Stromal cell of bone marrow (primary cell): ENCODE data around the gene SERPINE1.
"Not testable (repeated sequence)": the region's sequence is repeated elsewhere in the genome, so short reads cannot be mapped to it uniquely, and the experiment has no call there.

Experiments
- DNase-seq: peaks from one replicate; pipeline ENCODE4 v3.0.0-alpha.2; 2012; ENCODE audit warnings: low read depth

The SERPINE1 gene

GRCh38 chr7:101102026-101102425, 24.9 kb upstream of the SERPINE1 start:
- no peak for DNase-seq

GRCh38 chr7:101103701-101104100, 23.2 kb upstream of the SERPINE1 start:
- DNase-seq = not testable (repeated sequence)

GRCh38 chr7:101104193-101104713, 22.7 kb upstream of the SERPINE1 start:
- DNase-seq = no peak

GRCh38 chr7:101104799-101105198, 22.1 kb upstream of the SERPINE1 start:
- DNase-seq = no peak

- DNase-seq = not testable (repeated sequence)
Measured at GRCh38 chr7:101105248-101105647, 21.7 kb upstream of the SERPINE1 start.

DNA sequence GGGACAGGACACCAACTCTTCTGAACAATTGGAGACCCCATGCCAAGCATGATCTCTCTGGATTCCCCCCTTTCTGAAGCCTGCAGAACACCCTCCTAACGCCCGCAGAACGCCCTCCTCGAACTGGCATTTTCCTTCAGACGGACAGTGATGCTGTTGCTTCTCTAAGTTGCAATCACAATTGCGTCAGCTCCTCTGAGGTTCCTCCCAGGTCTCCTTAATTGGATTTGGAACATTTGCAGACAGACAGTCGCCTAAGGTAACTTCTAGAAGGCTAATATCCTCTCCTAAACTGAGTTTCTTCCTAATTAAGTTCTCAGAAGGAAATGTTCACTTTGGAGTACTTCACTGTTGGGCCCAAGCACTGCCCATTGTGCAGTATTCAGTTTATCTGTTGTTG, 20.5 kb upstream of the SERPINE1 start:
- DNase-seq = no peak

- no peak for DNase-seq
Measured at GRCh38 chr7:101108330-101108857, 18.5 kb upstream of the SERPINE1 start.

DNA sequence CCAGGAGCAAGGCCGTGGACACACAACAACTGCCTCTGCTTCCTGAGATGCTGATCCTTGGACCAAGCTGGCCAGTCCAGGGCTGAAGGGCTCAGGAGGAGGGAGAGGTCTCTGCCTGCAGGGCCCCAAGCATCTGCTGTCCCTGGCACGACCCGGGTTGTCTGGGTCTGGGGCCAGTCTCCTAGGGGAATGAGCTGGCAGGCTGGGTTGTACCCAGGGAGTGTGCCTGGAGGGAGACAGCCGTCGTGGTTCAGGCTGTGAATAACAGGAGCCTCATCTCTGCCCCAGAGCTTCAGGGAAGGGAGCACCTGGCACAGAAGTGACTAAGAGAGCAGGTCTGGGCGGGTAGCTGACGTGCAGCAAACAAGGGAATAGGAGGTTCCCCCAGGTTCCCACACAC, 17.9 kb upstream of the SERPINE1 start:
- no peak for DNase-seq

DNA sequence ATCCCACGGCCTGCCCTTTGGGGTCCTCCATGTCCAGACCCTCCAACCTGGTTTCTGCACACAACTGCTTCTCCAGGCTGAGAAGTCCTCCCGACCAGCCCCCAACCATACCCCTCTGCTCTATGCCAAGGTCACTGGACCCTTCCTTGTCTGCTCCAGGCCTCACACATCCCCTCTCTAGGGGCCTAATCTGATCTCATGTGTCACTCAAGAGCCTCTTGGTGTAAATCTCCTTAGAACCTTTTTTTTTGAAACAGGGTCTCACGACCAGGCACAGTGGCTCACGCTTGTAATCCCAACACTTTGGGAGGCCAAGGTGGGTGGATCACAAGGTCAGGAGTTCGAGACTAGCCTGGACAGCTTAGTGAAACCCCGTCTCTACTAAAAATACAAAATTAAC, 17.5 kb upstream of the SERPINE1 start:
- DNase-seq = no peak

- no peak for DNase-seq
Measured at GRCh38 chr7:101111261-101111660, 15.6 kb upstream of the SERPINE1 start.

DNA sequence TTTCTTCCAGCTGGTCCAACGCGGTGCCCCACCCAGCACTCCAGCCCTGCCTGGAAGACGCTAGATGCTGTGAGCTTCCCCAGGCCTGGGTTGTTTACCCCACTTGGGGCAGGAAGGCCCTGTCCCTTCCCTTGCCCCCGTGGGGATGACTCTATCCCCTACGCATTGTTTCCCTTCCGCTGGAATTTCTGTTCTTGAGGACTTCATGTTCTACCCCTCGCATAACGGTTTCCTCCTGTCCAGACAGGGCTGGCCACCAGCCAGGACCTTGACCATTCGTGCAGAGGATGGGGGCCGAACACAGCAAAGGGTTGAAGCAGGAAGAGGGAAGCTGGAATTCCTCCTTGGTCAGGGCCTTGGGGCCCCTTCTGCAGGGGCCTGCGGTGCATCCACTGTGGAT, 14.7 kb upstream of the SERPINE1 start:
- no peak for DNase-seq

GRCh38 chr7:101113140-101113539, 13.8 kb upstream of the SERPINE1 start:
- not testable (repeated sequence) for DNase-seq

- no peak for DNase-seq
Measured at GRCh38 chr7:101113836-101114235, 13.1 kb upstream of the SERPINE1 start.

- no peak for DNase-seq
Measured at GRCh38 chr7:101114492-101114891, 12.4 kb upstream of the SERPINE1 start.

DNA sequence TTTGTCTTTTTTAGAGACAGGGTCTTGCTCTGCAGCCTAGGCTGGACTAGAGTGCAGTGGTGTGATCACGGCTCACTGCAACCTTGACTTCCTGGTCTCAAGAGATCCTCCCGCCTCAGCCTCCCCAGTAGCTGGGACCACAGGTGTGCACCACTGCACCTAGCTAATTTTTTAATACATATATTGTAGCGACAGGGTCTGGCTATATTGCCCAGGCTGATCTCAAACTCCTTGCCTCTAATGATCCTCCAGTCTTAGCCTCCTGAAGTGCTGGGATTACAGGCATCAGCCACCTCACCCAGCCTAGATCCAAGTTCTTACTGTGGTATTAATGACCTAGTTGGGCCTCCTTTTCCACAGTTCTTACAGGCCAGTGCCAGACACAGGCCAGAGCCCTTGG, 11.7 kb upstream of the SERPINE1 start:
- DNase-seq = no peak

DNA sequence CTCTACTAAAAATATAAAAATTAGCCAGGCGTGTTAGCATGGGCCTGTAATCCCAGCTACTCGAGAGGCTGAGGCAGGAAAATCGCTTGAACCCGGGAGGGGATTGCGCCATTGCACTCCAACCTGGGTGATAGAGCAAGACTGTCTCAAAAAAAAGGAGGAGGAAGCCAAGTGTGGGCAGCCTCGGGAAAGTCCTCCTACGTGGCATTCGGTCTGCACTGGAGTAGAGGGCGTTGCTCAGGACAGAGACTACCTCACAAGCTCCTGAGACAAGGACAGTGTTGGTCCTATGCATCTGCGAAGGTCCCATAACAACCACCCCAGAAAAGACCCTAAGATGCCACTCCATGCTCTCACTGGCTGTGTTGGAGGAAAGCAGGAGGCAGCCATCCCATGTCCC, 10.0 kb upstream of the SERPINE1 start:
- no peak for DNase-seq

GRCh38 chr7:101118856-101119255, 8.0 kb upstream of the SERPINE1 start:
- no peak for DNase-seq

GRCh38 chr7:101119876-101120275, 7.0 kb upstream of the SERPINE1 start:
- no peak for DNase-seq

DNA sequence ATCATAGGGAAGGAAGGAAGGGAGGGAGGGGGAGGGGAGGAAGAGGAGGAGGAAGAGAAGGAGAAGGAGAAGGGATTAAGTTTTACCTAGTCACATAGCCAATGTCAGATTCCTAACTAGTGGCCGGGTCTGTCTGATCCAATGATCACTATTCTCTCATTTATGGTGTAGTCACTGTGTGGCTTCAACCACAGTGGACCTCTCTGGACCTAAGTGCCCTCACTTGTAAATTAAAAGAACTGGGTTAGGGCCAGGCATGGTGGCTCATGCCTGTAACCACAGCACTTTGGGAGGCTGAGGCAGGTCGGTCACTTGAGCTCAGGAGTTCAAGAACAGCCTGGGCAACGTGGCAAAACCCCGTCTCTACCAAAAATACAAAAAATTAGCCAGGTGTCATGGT, 6.6 kb upstream of the SERPINE1 start:
- no peak for DNase-seq

DNA sequence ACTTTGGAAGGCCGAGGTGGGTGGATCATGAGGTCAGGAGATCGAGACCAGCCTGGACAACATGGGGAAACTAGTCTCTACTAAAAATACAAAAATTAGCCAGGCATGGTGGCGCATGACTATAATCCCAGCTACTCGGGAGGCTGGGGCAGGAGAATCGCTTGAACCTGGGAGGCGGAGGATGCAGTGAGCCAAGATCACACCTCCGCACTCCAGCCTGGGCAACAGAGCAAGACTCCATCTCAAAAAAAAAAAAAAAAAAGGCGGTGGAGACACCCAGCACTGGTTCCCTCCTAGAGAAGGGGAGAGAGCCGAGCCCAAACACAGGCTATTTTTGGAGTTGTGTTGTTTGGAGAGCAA, 5.3 kb upstream of the SERPINE1 start:
- not testable (repeated sequence) for DNase-seq

- DNase-seq = peak; percentile 100
Measured at GRCh38 chr7:101121991-101122932, 4.6 kb upstream of the SERPINE1 start.

GRCh38 chr7:101122933-101123702, 3.8 kb upstream of the SERPINE1 start:
- no peak for DNase-seq

DNA sequence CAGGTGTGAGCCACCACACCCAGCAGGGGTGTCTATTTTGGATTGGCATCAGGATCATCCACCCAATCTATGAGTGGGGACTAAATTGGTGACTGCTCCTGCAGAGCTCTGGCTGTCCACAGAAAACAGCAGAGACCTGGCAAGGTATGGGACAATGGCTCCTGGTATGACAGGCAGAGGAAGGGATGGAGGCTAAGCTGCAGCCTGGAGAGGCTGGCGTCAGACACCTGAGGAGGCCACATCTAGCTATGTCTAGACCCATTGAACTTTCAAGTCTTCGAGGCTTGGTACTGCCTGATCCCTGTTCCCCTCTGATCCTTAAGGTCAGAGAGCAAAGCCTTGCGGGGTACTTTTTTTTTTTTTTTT, 3.2 kb upstream of the SERPINE1 start:
- no peak for DNase-seq
